ENCODE data around the gene TNRC18.
"Not testable (repeated sequence)": the region's sequence is repeated elsewhere in the genome, so short reads cannot be mapped to it uniquely, and the experiment has no call there.

The TNRC18 gene

GRCh38 chr7:5267829-5268228 lies 155.8 kb downstream of the TNRC18 start:
- DNase-seq (ENCODE audit: low spot score), result not testable (repeated sequence)

GRCh38 chr7:5266191-5267028 lies 157.2 kb downstream of the TNRC18 start:
- DNase-seq (ENCODE audit: low spot score), result no peak

- no peak for DNase-seq (ENCODE audit: low spot score)
Measured at GRCh38 chr7:5265320-5266190, 158.1 kb downstream of the TNRC18 start.

GRCh38 chr7:5263066-5263465 lies 160.6 kb downstream of the TNRC18 start:
- not testable (repeated sequence) for DNase-seq (ENCODE audit: low spot score)

- DNase-seq (ENCODE audit: low spot score), result not testable (repeated sequence)
Measured at GRCh38 chr7:5260530-5261068, 163.0 kb downstream of the TNRC18 start.

Data from globus pallidus (tissue), 1 donor.